ENCODE measurements around the gene TBL3.
A peak's percentile ranks its signal among the peaks of the same experiment; 100 is the strongest.
"Not testable (repeated sequence)": the region's sequence is repeated elsewhere in the genome, so short reads cannot be mapped to it uniquely, and the experiment has no call there.

TBL3 gene

GRCh38 chr16:1944612-1945199, 27.1 kb upstream of the TBL3 start:
- no peak for DNase-seq

GRCh38 chr16:1945559-1946391, 26.1 kb upstream of the TBL3 start:
- DNase-seq: no peak

GRCh38 chr16:1946495-1947368, 25.1 kb upstream of the TBL3 start:
- no peak for DNase-seq

GRCh38 chr16:1947369-1947670, 24.5 kb upstream of the TBL3 start:
- DNase-seq: no peak

- DNase-seq: no peak
Observed at GRCh38 chr16:1949507-1949906, 22.3 kb upstream of the TBL3 start.

- no peak for DNase-seq
Observed at GRCh38 chr16:1950047-1950446, 21.8 kb upstream of the TBL3 start.

GRCh38 chr16:1950559-1950958, 21.3 kb upstream of the TBL3 start:
- DNase-seq: no peak

- no peak for DNase-seq
Observed at GRCh38 chr16:1953734-1954133, 18.1 kb upstream of the TBL3 start.

GRCh38 chr16:1957434-1958142, 14.3 kb upstream of the TBL3 start:
- not testable (repeated sequence) for DNase-seq

GRCh38 chr16:1958143-1958491, 13.7 kb upstream of the TBL3 start:
- not testable (repeated sequence) for DNase-seq

GRCh38 chr16:1958715-1959268, 13.1 kb upstream of the TBL3 start:
- DNase-seq: no peak

- peak; percentile 86 to 95 for DNase-seq
Observed at GRCh38 chr16:1959269-1960039, 12.4 kb upstream of the TBL3 start, which contains the start of gene NDUFB10. NDUFB10 (plus strand) TSS chr16:1959538; CDS start chr16:1959625, 87 bp downstream.

GRCh38 chr16:1960665-1961630, 10.9 kb upstream of the TBL3 start:
- DNase-seq: no peak

GRCh38 chr16:1961651-1962067, 10.2 kb upstream of the TBL3 start:
- no peak for DNase-seq

GRCh38 chr16:1962161-1963153, 9.4 kb upstream of the TBL3 start:
- DNase-seq: not testable (repeated sequence)

- DNase-seq: peak; percentile 17 to 44
Observed at GRCh38 chr16:1963806-1964505, 7.9 kb upstream of the TBL3 start.

GRCh38 chr16:1964506-1965395, 7.1 kb upstream of the TBL3 start, which contains the start of gene RPS2:
RPS2 (minus strand) TSS chr16:1964826; CDS start chr16:1964625, 201 bp downstream.
- DNase-seq: peak; percentile 98 to 100
